HCT116 (cell line): Measurements from ENCODE around the gene TMEM150C. TPM values are rescaled to one million over a fixed set of nuclear protein-coding genes. Genes with fewer than 3 reads are reported as not detected.

ENCODE experiments used
- ATAC-seq: fragments of 200-7000 bp; cut with Tn5 transposase; 2 replicates; pipeline ENCODE4 v1.9.1; 2020; ENCODE audit warnings: mild to moderate bottlenecking, moderate library complexity
- BruUV-seq: library from RNA; stranded (reverse); fragments of 400-500 nt; replicated peaks from 2 replicates; lab custom pipeline; 2021; lab: Mats Ljungman, UMichigan
- CTCF ChIA-PET: fragments of 300-600 bp; sonication (Branson Sonifier 250); formaldehyde crosslinking; loops from one replicate; lab custom pipeline; 2021; ENCODE audit warnings: antibody characterized with exemption; lab: Charles Lee
- POLR2A ChIA-PET: fragments of 300-600, 350-600 bp; sonication (Branson Sonifier 250); formaldehyde crosslinking; loops from one replicate; lab custom pipeline; 2021; ENCODE audit warnings: antibody characterized with exemption; lab: Charles Lee
- RAD21 ChIA-PET, 2 experiments: fragments of 300-600 bp; sonication (Branson Sonifier 250); formaldehyde crosslinking; loops; one replicate each; lab custom pipeline; 2023; ENCODE audit warnings: low total read pairs in 2 of 2; ENCODE audit not compliant: uncharacterized antibody in 2 of 2, unreplicated experiment in 2 of 2, low non-redundant PET in 1 of 2; lab: Charles Lee
- DNase-seq: peaks from one replicate; pipeline ENCODE4 v3.0.0-alpha.2; 2010; ENCODE audit warnings: low read depth, low spot score
- H2AFZ ChIP-seq: fragments of 200-600 bp; shearing (Covaris generic), sonication (generic); 2 replicates; pipeline ENCODE4 v1.6.1; 2017; ENCODE audit warnings: low read depth, mixed run types, mixed read lengths, antibody characterized with exemption, low read length; ENCODE audit not compliant: poor library complexity, severe bottlenecking
- H3K27ac ChIP-seq: 2 replicates; pipeline ENCODE4 v1.5.1; 2012; ENCODE audit warnings: low read depth, low read length
- H3K27me3 ChIP-seq: fragments of 200-600 bp; sonication (generic); 2 replicates; pipeline ENCODE4 v1.6.1; 2016; ENCODE audit warnings: mixed run types, low read length, mixed read lengths; ENCODE audit not compliant: insufficient read depth
- H3K36me3 ChIP-seq, 2 experiments: fragments of 200-500 bp in 1 of 2; fragments of 200-600 bp in 1 of 2; sonication (Bioruptor generic) in 1 of 2; sonication (generic) in 1 of 2; 2 replicates each; pipeline versions ENCODE4 v1.5.1 to v1.6.1; 2014 to 2016; ENCODE audit warnings: low read length in 2 of 2, inconsistent platforms in 1 of 2, mixed read lengths in 1 of 2, mixed run types in 1 of 2; ENCODE audit not compliant: insufficient read depth in 2 of 2, control insufficient read depth in 1 of 2
- H3K4me1 ChIP-seq, 2 experiments: fragments of 200-600 bp in 1 of 2; sonication (generic) in 1 of 2; 2 replicates each; pipeline versions ENCODE4 v1.5.1 to v1.6.1; 2012 to 2017; ENCODE audit warnings: low read length in 2 of 2, inconsistent platforms in 1 of 2, mild to moderate bottlenecking in 1 of 2, mixed read lengths in 1 of 2, mixed run types in 1 of 2, moderate library complexity in 1 of 2; ENCODE audit not compliant: insufficient read depth in 2 of 2, control insufficient read depth in 1 of 2
- H3K4me2 ChIP-seq: fragments of 200-600 bp; sonication (generic); 2 replicates; pipeline ENCODE4 v1.6.1; 2017; ENCODE audit warnings: mixed run types, low read length, mixed read lengths
- H3K4me3 ChIP-seq, 2 experiments: fragments of 200-600 bp in 1 of 2; sonication (generic) in 1 of 2; replicated peaks in 1 of 2; 2 replicates each; pipeline ENCODE4 v1.5.1; 2011 to 2016; ENCODE audit warnings: low read length in 2 of 2, control low read depth in 1 of 2, low read depth in 1 of 2, mild to moderate bottlenecking in 1 of 2, mixed read lengths in 1 of 2, mixed run types in 1 of 2
- H3K79me2 ChIP-seq: fragments of 200-600 bp; sonication (generic); 2 replicates; pipeline ENCODE4 v1.6.1; 2017; ENCODE audit warnings: mild to moderate bottlenecking, mixed run types, low read length, moderate library complexity, mixed read lengths; ENCODE audit not compliant: insufficient read depth
- H3K9ac ChIP-seq: fragments of 200-600 bp; sonication (generic); 2 replicates; pipeline ENCODE4 v1.6.1; 2016; ENCODE audit warnings: low read length, mixed read lengths
- H3K9me2 ChIP-seq: fragments of 200-600 bp; sonication (generic), shearing (Covaris generic); 2 replicates; pipeline ENCODE4 v1.6.1; 2017; ENCODE audit warnings: mixed run types, mild to moderate bottlenecking, moderate library complexity; ENCODE audit not compliant: insufficient read depth
- H3K9me3 ChIP-seq, 2 experiments: fragments of 200-500 bp in 1 of 2; fragments of 200-600 bp in 1 of 2; sonication (Bioruptor generic) in 1 of 2; sonication (generic) in 1 of 2; 2 replicates each; pipeline ENCODE4 v1.6.1; 2014 to 2017; ENCODE audit warnings: low read length in 2 of 2, mixed read lengths in 2 of 2, inconsistent platforms in 1 of 2, low read depth in 1 of 2, mild to moderate bottlenecking in 1 of 2, mixed run types in 1 of 2, moderate library complexity in 1 of 2; ENCODE audit not compliant: control insufficient read depth in 1 of 2, insufficient read depth in 1 of 2
- H4K20me1 ChIP-seq: fragments of 200-600 bp; sonication (generic), shearing (Covaris generic); 2 replicates; pipeline ENCODE4 v1.6.1; 2017; ENCODE audit warnings: mixed run types, mild to moderate bottlenecking, moderate library complexity; ENCODE audit not compliant: insufficient read depth
- CBX3 ChIP-seq: IDR thresholded peaks from 2 replicates; pipeline ENCODE4 v1.6.1; 2012; ENCODE audit warnings: low read depth
- POLR2AphosphoS5 ChIP-seq: IDR thresholded peaks from 2 replicates; pipeline ENCODE4 v1.6.1; 2011; ENCODE audit warnings: mild to moderate bottlenecking, low read depth, low read length, moderate library complexity
- REST ChIP-seq: IDR thresholded peaks from 2 replicates; pipeline ENCODE4 v1.6.1; 2012; ENCODE audit warnings: low read depth
- intact Hi-C: fragments of 100-400 bp; cut with micrococcal nuclease; formaldehyde crosslinking; loops from 2 replicates; pipeline ENCODE4 v1.10.0; 2022
- total RNA-seq: library from RNA; stranded (reverse); gene quantifications from one replicate; pipeline ENCODE4 v1.2.1, GENCODE V29; 2021; ENCODE audit not compliant: unreplicated experiment

Gene TMEM150C
- total RNA-seq, 1 experiment from 2014 or later = 1.2 TPM

DNA sequence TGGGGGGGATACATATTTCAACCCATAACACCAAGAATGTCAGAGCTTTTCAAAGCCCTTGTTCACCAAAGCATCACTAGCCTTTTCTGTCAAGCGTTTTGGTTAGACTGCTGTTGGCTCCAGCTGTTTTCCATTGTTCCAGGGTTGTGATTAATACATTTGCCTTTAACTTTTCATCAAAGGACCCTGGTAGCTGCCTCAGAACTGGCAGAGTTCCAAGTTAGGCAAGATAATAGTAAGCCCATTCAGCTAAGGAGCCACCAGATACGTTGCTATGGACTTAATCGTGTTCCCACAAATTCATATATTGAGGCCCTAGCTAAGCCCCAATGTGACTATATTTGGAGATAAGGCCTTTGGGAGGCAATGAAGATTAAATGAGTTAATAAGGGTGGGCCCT, 94.3 kb downstream of the TMEM150C start:
- intact Hi-C loops = no loop called here
- H3K27ac ChIP-seq = no peak overlapping the region
- no peak overlapping the region for H3K4me2 ChIP-seq
- no peaks in the 10 kb centered on the region for H3K4me1 ChIP-seq
- no peak overlapping the region for H3K4me3 ChIP-seq
- ChIA-PET POLR2A (no interaction called here), CTCF (interaction anchor here (1.0 to 1.9 kb wide), 2 partner anchors 272 to 793 kb away, joined by 4 to 5 read pairs; no protein-coding TSS in a partner anchor), RAD21 (no interaction called here)
- no peak for ATAC-seq
- no peak for DNase-seq
- no peaks in the 10 kb centered on the region for H4K20me1 ChIP-seq
- no peak for TF ChIP-seq REST
- no peak for TF ChIP-seq CBX3
- H3K27me3 ChIP-seq = no peaks in the 10 kb centered on the region
- H3K36me3 ChIP-seq = peaks cover 0 to 13% of the 10 kb centered on the region in 2 experiments; a peak in 1 of 4 replicates
- H3K9me3 ChIP-seq = no peaks in the 10 kb centered on the region
- H2AFZ ChIP-seq = no peak overlapping the region
- H3K9ac ChIP-seq = no peak overlapping the region
- no peaks in the 10 kb centered on the region for H3K79me2 ChIP-seq
- BruUV-seq = no TSS peak
- no peaks in the 10 kb centered on the region for H3K9me2 ChIP-seq

GRCh38 chr4:82463221-82463620, 98.6 kb downstream of the TMEM150C start:
- intact Hi-C loops = loop anchor here (2.0 to 5.0 kb wide), 2 partner anchors 134 to 820 kb away; no protein-coding TSS in a partner anchor
- Histone ChIP-seq H3K4me3 (no peak overlapping the region), H3K27me3 (no peaks in the 10 kb centered on the region), H3K4me1 (no peaks in the 10 kb centered on the region), H3K9ac (no peak overlapping the region), H3K36me3 (peaks cover 18 to 28% of the 10 kb centered on the region in 2 experiments; a peak in 3 of 4 replicates), H3K4me2 (no peak overlapping the region), H3K9me3 (no peaks in the 10 kb centered on the region), H3K79me2 (no peaks in the 10 kb centered on the region), H3K9me2 (no peaks in the 10 kb centered on the region), H3K27ac (no peak overlapping the region), H2AFZ (no peak overlapping the region), H4K20me1 (no peaks in the 10 kb centered on the region; the same call in 1 of the 2 replicates)
- TF ChIP-seq REST = no peak
- no peak for TF ChIP-seq POLR2AphosphoS5
- ATAC-seq = no peak
- POLR2A ChIA-PET = no interaction called here
- CTCF ChIA-PET = interaction anchor here (1.5 to 2.8 kb wide), 2 partner anchors 259 to 276 kb away, joined by 3 to 11 read pairs; no protein-coding TSS in a partner anchor
- RAD21 ChIA-PET = no interaction called here
- no peak for DNase-seq
- no TSS peak for BruUV-seq
